Hepatic stellate cell (primary cell): ENCODE measurements around the gene BFSP2.
A peak's percentile ranks its signal among the peaks of the same experiment; 100 is the strongest.

Source experiments
- DNase-seq: peaks from one replicate; pipeline ENCODE4 v3.0.0; 2011; ENCODE audit warnings: low spot score

BFSP2 gene

DNA sequence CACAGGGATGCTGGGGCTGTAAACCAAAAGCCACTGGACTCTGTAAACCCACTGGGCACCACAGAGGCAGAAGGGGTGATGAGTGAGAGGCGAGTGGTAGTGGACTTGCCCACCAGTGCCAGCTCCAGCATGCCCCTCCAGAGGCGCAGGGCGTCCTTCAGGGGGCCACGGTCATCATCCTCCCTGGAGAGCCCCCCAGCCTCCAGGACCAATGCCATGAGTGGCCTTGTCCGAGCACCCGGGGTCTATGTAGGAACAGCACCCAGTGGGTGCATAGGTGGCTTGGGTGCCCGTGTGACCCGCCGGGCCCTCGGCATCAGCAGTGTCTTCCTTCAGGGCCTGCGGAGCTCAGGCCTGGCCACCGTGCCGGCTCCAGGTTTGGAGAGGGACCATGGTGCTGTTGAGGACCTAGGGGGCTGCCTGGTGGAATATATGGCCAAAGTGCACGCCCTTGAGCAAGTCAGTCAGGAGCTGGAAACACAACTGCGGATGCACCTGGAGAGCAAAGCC, at the start of gene BFSP2:
TSS of gene BFSP2 (plus strand) at position 51 of the 510 bp plus-strand sequence. CDS start at position 79, 28 bp downstream.
- DNase-seq, result no peak

DNA sequence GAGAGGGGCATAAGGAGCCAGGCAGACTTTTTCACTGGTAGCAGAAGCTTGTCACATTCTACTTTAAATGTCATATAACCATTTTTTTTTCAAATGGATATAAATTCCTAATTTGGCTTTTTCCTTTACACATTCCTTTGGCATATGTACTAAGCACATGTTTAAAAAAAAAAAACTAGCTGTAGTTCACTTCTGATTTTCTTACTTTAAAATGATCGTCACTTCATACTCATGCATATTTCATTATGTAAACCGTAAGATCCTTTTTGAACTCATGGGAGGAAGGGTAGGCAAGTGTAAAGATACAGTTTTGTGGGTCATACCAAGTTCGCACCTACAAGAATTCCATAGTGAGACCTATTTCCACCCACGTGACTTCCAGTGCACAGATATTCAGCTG, 45.1 kb upstream of the BFSP2 start:
- DNase-seq, result no peak

DNA sequence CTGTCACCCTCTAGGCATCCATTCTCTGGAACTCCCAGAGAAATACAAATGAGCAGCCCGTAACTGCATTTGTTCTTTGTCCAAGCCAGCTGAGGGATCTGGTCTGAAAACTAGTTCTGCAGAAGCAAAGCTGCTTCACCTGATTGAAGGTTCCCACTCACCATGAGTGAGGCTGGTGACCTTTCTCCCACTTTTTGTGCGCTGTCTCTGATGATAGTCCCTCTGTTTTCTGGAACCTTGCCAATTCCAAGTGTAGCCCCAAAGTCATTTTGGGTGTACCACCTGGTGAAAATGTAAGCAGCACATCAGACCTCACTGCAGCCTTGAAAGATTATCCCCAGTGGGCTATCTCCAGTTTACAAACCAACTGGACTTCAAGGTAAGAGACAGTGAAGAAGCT, 39.4 kb upstream of the BFSP2 start:
- no peak for DNase-seq

- DNase-seq, result no peak
Measured at GRCh38 chr3:133361011-133361410, 38.8 kb upstream of the BFSP2 start.

- DNase-seq, result no peak
Measured at GRCh38 chr3:133361435-133361834, 38.4 kb upstream of the BFSP2 start.

DNA sequence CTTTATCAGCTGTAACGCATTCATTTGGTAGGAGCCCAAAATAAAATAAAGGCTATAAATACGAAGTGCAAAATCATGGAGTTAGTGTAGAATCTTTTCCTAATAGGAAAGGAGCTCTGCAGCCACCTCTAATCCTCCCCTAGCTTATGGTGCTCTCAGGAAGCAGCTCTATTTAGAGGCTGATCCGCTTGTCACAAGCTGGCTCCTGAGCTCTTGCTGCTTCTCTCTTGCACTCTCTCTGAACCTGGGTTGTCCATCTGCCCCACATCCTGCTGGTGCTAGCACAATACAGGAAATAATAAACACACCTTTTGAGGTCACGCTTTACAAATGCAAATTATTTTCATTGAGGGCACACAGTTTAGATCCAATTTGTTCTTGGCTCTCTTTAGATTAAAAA, 37.3 kb upstream of the BFSP2 start:
- no peak for DNase-seq

DNA sequence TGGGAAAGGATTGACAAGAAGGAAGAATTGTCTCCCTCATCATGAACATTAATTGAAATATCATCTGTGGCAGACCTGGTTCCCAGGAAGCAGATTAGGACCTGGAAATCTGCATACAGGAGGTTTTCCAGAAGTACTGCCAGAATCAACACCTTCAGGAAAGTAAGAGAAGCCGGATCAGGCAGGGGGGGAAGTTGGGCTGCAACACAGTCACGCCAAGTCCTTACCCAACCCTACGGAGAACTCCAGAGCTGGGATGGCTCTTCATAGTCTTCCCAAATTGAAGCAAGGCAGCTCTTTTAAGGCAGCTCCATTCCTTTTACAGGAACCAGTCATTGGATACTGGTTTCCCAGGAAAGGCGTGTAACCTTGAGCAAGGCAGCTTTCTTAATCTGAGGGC, 35.2 kb upstream of the BFSP2 start:
- no peak for DNase-seq

DNA sequence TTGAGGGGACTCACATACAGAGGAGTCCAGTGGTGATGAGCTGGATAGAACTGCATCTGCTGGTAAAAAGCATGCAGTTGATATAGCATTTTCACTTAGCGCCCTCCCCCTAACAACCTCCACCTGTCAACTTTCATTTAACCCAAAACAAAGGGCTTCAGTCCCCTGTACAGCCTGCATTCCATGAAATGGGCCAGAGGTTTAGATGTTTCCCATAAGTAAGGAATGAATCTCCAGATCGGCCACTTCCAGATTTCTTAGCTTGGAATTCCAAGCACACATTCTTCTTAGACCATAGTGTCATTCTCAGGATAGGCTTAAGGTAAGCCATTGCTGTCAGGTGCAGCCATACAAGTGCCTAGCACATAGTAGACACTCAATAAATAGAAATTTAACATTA, 32.9 kb upstream of the BFSP2 start:
- DNase-seq, result no peak

GRCh38 chr3:133367403-133367802, 32.5 kb upstream of the BFSP2 start:
- DNase-seq, result no peak

- no peak for DNase-seq
Measured at GRCh38 chr3:133367956-133368355, 31.9 kb upstream of the BFSP2 start.

DNA sequence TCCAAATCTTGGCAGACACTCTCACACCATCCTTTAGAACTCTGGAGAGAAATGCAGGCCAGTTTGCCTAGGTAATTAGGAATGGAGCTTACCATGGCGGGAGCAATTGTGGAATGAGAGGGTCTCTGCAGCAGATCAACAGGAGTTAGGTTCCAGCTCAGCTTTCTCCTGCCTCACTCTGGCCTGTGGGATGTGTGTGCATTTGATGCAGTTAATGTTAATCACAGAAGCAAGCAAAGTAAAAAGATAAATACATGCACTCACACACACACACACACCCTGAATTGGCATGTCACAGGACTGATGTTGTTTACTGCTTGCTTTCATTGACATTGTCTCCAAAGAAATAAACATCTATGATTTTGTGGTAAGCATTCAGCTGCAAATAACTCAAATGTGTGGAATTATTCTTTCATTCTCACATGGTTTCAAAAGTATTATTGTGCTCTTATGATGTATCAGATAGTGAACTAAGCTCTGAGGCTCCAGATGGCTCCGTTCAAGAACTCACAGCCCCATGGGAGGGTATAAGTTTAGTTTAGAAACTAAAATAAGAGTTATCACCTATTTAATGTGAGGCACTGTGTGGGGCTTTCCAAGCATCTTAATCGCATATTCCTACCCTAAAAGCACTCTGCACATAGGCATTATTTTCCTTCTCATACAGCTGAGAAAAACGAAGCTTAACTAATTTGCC, 31.3 kb upstream of the BFSP2 start:
- DNase-seq, result no peak

DNA sequence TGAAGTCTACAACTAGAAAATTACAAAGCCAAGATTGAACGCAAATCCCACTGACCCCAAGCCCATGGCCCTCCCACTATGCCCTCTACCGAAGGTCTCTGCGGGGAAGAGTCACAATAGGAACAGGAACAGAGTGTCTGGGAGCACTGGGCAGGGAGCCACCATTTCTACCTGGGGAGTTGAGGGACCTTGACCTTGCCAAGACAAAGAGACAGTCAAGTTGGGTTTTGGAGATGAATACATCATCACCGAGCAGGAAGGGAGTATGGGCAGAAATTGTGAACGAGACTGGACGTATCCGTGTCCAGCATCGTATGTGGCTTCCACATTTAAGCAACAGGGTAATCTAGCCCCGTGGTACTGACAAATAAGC, 30.8 kb upstream of the BFSP2 start:
- DNase-seq, result no peak

DNA sequence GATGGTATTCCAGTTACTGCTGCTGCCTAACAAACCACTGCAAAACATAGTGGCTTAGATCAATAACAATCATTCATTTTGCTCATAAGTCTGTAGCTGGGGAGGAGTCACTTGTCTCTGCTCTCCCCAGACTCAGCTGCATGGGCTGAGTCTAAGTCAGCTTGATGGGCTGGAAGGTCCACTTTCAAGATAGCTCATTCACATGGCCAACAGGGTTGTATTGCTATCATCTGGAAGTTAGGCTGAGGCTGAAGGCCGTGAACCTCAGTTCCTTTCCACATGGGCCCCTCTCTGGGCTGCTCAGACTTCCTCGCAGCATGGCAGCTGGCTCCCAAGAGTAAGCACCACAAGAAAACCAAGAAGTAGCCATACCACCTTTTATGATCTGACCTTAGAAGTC, 28.7 kb upstream of the BFSP2 start:
- no peak for DNase-seq

- no peak for DNase-seq
Measured at GRCh38 chr3:133371676-133372075, 28.2 kb upstream of the BFSP2 start.

DNA sequence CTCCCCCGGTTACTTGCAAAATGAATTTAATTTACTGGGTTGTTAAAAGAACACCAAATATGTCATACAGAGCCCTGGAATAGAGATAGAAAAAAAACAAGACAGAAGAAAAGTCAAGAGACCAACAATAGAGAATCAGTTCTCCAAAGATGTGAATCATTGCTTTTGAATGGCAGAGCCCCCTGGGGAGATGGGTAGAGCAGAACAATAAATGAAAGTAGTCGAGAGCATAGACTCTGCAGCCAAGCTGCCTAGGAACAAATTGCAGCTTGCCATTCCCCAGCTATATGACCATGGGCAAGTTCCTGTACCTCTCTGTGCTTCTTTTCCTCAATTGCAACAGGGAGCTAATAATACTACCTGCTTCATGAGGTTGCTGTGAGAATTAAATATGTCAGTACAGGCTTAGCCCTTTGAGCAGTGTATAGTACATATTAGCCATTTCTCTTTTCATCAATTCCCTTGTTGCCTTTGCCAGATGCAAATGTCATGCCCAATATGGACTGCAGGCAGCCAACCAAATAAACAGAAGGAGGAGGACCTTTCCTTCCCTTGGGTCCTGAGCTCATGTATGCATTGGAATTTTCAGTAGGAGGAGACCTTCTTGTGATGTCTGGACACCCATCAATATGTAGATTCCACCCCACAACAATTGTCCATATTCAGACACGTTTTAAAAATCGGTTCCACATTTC, 25.0 kb upstream of the BFSP2 start:
- no peak for DNase-seq

GRCh38 chr3:133375403-133375745, 24.5 kb upstream of the BFSP2 start:
- no peak for DNase-seq

- no peak for DNase-seq
Measured at GRCh38 chr3:133376810-133377209, 23.0 kb upstream of the BFSP2 start.

DNA sequence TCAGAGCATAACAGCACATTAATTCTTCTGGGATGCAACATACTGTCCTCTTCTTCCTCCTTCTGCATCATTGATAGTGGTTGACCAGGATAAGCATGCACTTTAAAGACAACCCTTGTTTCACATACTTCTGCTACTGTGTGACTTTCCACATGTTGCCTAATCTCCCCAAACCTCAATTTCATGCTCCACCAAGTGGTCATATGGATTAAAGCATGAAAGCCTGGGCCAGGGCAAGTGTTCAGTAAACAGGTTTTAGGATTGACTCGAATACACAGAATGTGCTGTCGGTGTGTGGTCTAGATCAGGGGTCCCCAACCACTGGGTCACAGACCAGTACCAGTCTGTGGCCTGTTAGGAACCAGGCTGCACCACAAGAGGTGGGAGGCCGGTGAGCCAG, 22.5 kb upstream of the BFSP2 start:
- DNase-seq, result peak; percentile 72

DNA sequence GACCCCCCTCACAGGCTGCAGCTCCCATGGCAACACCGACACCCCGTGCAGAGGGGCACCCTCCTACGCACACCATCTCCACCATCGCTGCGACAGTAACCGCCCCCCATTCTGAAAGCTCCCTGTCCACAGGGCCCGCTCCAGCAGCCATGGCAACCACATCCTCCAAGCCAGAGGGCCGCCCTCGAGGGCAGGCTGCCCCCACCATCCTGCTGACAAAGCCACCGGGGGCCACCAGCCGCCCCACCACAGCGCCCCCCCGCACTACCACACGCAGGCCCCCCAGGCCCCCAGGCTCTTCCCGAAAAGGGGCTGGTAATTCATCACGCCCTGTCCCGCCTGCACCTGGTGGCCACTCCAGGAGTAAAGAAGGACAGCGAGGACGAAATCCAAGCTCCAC, 19.9 kb upstream of the BFSP2 start:
- DNase-seq, result no peak

GRCh38 chr3:133380481-133381225, 19.2 kb upstream of the BFSP2 start:
- no peak for DNase-seq

DNA sequence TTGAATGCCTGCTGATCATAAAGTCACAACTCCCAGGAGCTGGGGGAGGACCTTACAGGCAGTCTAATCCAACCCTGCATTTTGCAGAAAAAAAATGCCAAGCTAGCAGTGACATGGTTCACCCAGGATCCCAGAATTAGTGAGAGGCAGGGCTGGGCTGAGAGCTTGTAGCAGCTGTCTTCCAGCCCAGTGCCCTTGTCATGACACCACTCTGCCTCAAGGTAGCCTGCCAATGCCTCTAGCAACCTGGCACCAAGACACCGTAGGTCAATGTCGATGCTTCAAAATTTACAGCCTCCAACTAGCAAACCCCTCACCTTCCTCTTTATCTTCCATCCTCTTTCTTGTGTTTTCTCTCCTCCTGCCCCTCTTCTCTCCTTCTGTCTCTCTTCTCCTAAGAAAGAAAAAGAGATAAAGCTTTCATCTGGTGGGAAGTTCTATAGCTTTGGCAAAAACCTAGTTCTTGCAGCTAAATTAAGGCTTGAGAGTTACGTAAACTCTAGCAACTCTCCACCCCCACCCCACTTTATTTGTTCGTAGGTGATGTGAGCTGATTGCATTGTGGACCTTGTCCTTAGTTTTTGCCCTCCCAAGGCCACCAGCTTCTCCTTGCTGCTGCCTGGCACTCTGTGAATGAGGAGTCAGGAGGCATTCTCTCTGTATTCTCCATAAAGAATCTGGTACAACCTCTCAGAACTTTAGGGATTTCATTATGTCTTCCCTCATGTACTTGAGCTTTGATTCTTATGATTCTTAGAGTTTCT, 18.3 kb upstream of the BFSP2 start:
- DNase-seq, result no peak

DNA sequence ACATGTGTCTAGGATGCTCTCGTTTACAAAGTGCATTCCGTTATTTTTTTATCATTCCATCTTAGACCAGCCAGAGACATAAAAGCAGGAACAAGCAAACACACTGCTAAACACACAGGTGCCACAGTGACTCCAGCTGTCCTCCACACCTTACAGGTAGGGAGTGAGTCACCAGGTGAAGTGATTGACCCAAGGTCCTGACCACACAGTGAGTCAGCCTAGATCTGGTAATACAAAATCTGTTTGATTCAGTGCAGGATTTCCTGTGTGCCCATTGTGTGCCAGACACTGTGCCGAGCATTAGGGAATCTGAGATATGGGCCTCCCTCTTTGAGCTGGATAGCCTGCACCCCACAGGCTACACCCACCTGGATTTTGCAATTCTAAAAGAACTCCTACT, 16.7 kb upstream of the BFSP2 start:
- no peak for DNase-seq
